GM19455 (cell line): ENCODE results near the gene GPBP1.
"Not testable (repeated sequence)": the region's sequence is repeated elsewhere in the genome, so short reads cannot be mapped to it uniquely, and the experiment has no call there.

Experiments
- ATAC-seq: cut with Tn5 transposase; IDR thresholded peaks from one replicate; pipeline ENCODE4 v1.9.1; 2021; ENCODE audit not compliant: unreplicated experiment

Gene GPBP1

GRCh38 chr5:57176350-57176857 is 2.5 kb downstream of the GPBP1 start:
- ATAC-seq: peak; percentile 14

- ATAC-seq: no peak
Observed at GRCh38 chr5:57177479-57178156, 3.8 kb downstream of the GPBP1 start.

- ATAC-seq: not testable (repeated sequence)
Observed at GRCh38 chr5:57178238-57178637, 4.4 kb downstream of the GPBP1 start.

GRCh38 chr5:57179262-57180200 is 5.7 kb downstream of the GPBP1 start:
- ATAC-seq: no peak

GRCh38 chr5:57181154-57181553 is 7.3 kb downstream of the GPBP1 start:
- no peak for ATAC-seq

GRCh38 chr5:57184322-57184721 is 10.5 kb downstream of the GPBP1 start:
- ATAC-seq: no peak

- ATAC-seq: no peak
Observed at GRCh38 chr5:57185313-57185712, 11.5 kb downstream of the GPBP1 start.

- ATAC-seq: no peak
Observed at GRCh38 chr5:57186194-57186593, 12.3 kb downstream of the GPBP1 start.

GRCh38 chr5:57187977-57188376 is 14.1 kb downstream of the GPBP1 start:
- ATAC-seq: not testable (repeated sequence)

GRCh38 chr5:57189515-57189914 is 15.7 kb downstream of the GPBP1 start:
- ATAC-seq: no peak

- ATAC-seq: no peak
Observed at GRCh38 chr5:57190593-57190992, 16.7 kb downstream of the GPBP1 start.

- no peak for ATAC-seq
Observed at GRCh38 chr5:57191163-57191562, 17.3 kb downstream of the GPBP1 start.

GRCh38 chr5:57191986-57192385 is 18.1 kb downstream of the GPBP1 start:
- ATAC-seq: no peak

GRCh38 chr5:57192832-57193231 is 19.0 kb downstream of the GPBP1 start:
- not testable (repeated sequence) for ATAC-seq

GRCh38 chr5:57193757-57194413 is 20.0 kb downstream of the GPBP1 start:
- ATAC-seq: no peak

GRCh38 chr5:57194653-57195052 is 20.8 kb downstream of the GPBP1 start:
- ATAC-seq: no peak

- ATAC-seq: no peak
Observed at GRCh38 chr5:57195060-57195459, 21.2 kb downstream of the GPBP1 start.

GRCh38 chr5:57199866-57200265 is 26.0 kb downstream of the GPBP1 start:
- no peak for ATAC-seq

GRCh38 chr5:57202811-57203210 is 29.0 kb downstream of the GPBP1 start:
- ATAC-seq: no peak

GRCh38 chr5:57207007-57207653 is 33.3 kb downstream of the GPBP1 start:
- ATAC-seq: no peak

GRCh38 chr5:57207681-57208080 is 33.8 kb downstream of the GPBP1 start:
- ATAC-seq: no peak
